Coronary artery (tissue), 2 donors: ENCODE measurements around the gene SOX9.
"Not testable (repeated sequence)": the region's sequence is repeated elsewhere in the genome, so short reads cannot be mapped to it uniquely, and the experiment has no call there.

Experiments
- DNase-seq: peaks from one replicate; pipeline ENCODE4 v3.0.0-alpha.2; 2017; ENCODE audit warnings: low spot score
- H3K27ac ChIP-seq, 2 donors: fragments of 200-600 bp; sonication (generic); one replicate each; pipeline ENCODE4 v1.5.1; 2016 to 2019
- H3K4me3 ChIP-seq: fragments of 200-600 bp; sonication (generic); 2 replicates; pipeline ENCODE4 v1.5.1; 2016; ENCODE audit warnings: mild to moderate bottlenecking, moderate library complexity
- CTCF ChIP-seq: fragments of 200-600 bp; sonication (generic); IDR thresholded peaks from one replicate; pipeline ENCODE4 v1.5.1; 2019; ENCODE audit warnings: antibody characterized with exemption

SOX9 gene

GRCh38 chr17:72141336-72141735 is 20.5 kb downstream of the SOX9 start:
- no peak overlapping the region for H3K4me3 ChIP-seq
- no peak for TF ChIP-seq CTCF
- no peak for DNase-seq
- no peak overlapping the region for H3K27ac ChIP-seq

GRCh38 chr17:72142097-72142496 is 21.3 kb downstream of the SOX9 start:
- DNase-seq, H3K4me3 ChIP-seq, H3K27ac ChIP-seq: not testable (repeated sequence)

GRCh38 chr17:72142614-72143013 is 21.8 kb downstream of the SOX9 start:
- no peak for TF ChIP-seq CTCF
- no peak overlapping the region for H3K27ac ChIP-seq
- no peak for DNase-seq
- no peak overlapping the region for H3K4me3 ChIP-seq

GRCh38 chr17:72143245-72143644 is 22.4 kb downstream of the SOX9 start:
- no peak for TF ChIP-seq CTCF
- no peak for DNase-seq
- Histone ChIP-seq H3K27ac (no peak overlapping the region), H3K4me3 (no peak overlapping the region)

- Histone ChIP-seq H3K4me3 (no peak overlapping the region), H3K27ac (no peak overlapping the region)
- no peak for TF ChIP-seq CTCF
- no peak for DNase-seq
These were observed 23.3 kb downstream of the SOX9 start for GRCh38 chr17:72144101-72144500.

GRCh38 chr17:72145562-72145961 is 24.7 kb downstream of the SOX9 start:
- Histone ChIP-seq H3K4me3 (no peak overlapping the region), H3K27ac (no peak overlapping the region)
- no peak for TF ChIP-seq CTCF
- no peak for DNase-seq

- H3K27ac ChIP-seq = no peak overlapping the region
- no peak for TF ChIP-seq CTCF
- no peak for DNase-seq
- H3K4me3 ChIP-seq = no peak overlapping the region
These were observed 25.1 kb downstream of the SOX9 start for GRCh38 chr17:72145962-72146361.

GRCh38 chr17:72146371-72146770 is 25.6 kb downstream of the SOX9 start:
- Histone ChIP-seq H3K27ac (no peak overlapping the region), H3K4me3 (no peak overlapping the region)
- DNase-seq = no peak
- no peak for TF ChIP-seq CTCF
